Measurements from ENCODE around the gene CTXN1. TPM values are rescaled to one million over a fixed set of nuclear protein-coding genes. Genes with fewer than 3 reads are reported as not detected.

The CTXN1 gene
- total RNA-seq, 1 experiment from 2014 or later: 5.2 TPM

DNA sequence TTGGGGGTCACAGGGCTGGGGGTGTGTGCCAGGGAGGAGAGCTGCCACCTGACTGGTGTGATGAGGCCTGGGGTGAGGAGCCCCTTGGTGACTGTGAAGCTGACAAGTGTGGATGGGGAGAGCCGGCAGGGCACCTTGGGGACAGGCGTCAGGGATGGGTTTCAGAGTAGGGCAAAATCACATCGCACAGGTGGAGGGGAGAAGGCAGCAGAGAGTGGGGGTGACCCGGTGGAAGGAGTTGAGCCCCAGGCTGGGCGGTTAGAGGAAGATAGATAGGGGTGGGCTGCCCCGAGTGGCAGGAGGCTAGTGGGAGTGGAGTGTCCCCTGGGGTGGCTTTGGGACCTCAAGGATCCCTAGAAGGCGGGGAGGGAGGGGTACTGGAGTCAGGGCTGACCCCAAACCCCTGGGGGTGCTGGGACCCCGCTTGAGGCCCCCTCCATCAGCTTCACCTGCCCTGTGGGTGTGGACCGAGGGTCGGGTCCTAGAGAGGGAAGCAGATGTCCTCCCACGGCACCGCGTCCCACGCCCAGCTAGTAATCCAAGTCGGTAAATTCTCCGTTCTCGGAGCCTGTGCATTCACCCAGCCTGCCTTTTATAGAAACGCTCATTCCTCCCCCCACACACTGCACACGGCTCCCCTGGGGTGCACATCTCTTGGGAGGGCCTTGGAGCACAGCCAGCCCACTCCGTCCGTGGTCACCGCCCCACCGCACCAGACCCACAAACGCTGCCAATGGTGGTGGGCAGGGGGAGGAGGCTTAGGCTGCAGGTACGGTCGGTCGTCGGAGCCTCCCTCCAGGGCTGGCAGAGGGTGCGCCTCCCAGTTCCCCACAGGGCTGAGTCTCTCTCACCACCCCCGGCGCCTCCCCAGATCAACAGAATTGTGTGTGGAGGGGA, 2.4 kb downstream of the CTXN1 start:
- TF ChIP-seq, protein P1, sequence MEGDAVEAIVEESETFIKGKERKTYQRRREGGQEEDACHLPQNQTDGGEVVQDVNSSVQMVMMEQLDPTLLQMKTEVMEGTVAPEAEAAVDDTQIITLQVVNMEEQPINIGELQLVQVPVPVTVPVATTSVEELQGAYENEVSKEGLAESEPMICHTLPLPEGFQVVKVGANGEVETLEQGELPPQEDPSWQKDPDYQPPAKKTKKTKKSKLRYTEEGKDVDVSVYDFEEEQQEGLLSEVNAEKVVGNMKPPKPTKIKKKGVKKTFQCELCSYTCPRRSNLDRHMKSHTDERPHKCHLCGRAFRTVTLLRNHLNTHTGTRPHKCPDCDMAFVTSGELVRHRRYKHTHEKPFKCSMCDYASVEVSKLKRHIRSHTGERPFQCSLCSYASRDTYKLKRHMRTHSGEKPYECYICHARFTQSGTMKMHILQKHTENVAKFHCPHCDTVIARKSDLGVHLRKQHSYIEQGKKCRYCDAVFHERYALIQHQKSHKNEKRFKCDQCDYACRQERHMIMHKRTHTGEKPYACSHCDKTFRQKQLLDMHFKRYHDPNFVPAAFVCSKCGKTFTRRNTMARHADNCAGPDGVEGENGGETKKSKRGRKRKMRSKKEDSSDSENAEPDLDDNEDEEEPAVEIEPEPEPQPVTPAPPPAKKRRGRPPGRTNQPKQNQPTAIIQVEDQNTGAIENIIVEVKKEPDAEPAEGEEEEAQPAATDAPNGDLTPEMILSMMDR (IDR thresholded peaks at IDR 0.05; ENCODE audit: unreplicated experiment): no peak
- CTCF ChIA-PET: interaction anchor here (0.6 to 3.6 kb wide), 4 partner anchors 22 to 71 kb away, joined by 3 to 15 read pairs (median 4); partner anchors contain the start of gene LRRC8E
- no peak overlapping the region for H3K4me3 Mint-ChIP-seq (ENCODE audit: unreplicated experiment)

GRCh38 chr19:7922836-7923195, 3.1 kb downstream of the CTXN1 start:
- POLR2A ChIA-PET: interaction anchor here (0.7 kb wide), 1 partner anchor 82 kb away, joined by 3 read pairs; no protein-coding TSS in a partner anchor

More for the DNA sequence above, 2.4 kb downstream of the CTXN1 start:
- Mint-ChIP-seq H3K36me3 (ENCODE audit: insufficient read depth, unreplicated experiment) (peaks cover 44% of the 10 kb centered on the region), H3K27ac (ENCODE audit: low read depth, unreplicated experiment) (no peak overlapping the region), H3K27me3 (ENCODE audit: insufficient read depth, unreplicated experiment) (no peaks in the 10 kb centered on the region), H3K9me3 (ENCODE audit: unreplicated experiment) (no peaks in the 10 kb centered on the region), H3K4me1 (ENCODE audit: insufficient read depth, unreplicated experiment) (peaks cover 24% of the 10 kb centered on the region)
- no TSS peak for BruUV-seq (replicated peaks)
- intact Hi-C loops (cut with micrococcal nuclease): loop anchor here (5.0 kb wide), 1 partner anchor 56 kb away; no protein-coding TSS in a partner anchor
- POLR2A ChIA-PET: interaction anchor here (0.8 kb wide), 1 partner anchor 293 kb away, joined by 3 read pairs; no protein-coding TSS in a partner anchor
- DNase-seq (ENCODE audit: unreplicated experiment): no peak

GRCh38 chr19:7921967-7922835, 3.7 kb downstream of the CTXN1 start:
- intact Hi-C loops (cut with micrococcal nuclease): loop anchor here (5.0 kb wide), 1 partner anchor 55 kb away; no protein-coding TSS in a partner anchor
- BruUV-seq (replicated peaks): no TSS peak
- POLR2A ChIA-PET: interaction anchor here (0.5 to 2.4 kb wide), 3 partner anchors 53 to 82 kb away, joined by 3 to 22 read pairs (median 3); no protein-coding TSS in a partner anchor
- Mint-ChIP-seq H3K4me1 (ENCODE audit: insufficient read depth, unreplicated experiment) (peaks cover 19% of the 10 kb centered on the region), H3K4me3 (ENCODE audit: unreplicated experiment) (peak overlapping the region; percentile 88), H3K36me3 (ENCODE audit: insufficient read depth, unreplicated experiment) (peaks cover 37% of the 10 kb centered on the region), H3K27ac (ENCODE audit: low read depth, unreplicated experiment) (peak overlapping the region; percentile 39), H3K27me3 (ENCODE audit: insufficient read depth, unreplicated experiment) (no peaks in the 10 kb centered on the region), H3K9me3 (ENCODE audit: unreplicated experiment) (no peaks in the 10 kb centered on the region)
- TF ChIP-seq, protein P1 (IDR thresholded peaks at IDR 0.05; ENCODE audit: unreplicated experiment): no peak
- DNase-seq (ENCODE audit: unreplicated experiment): no peak
- CTCF ChIA-PET: interaction anchor here (0.5 to 3.6 kb wide), 9 partner anchors 14 to 310 kb away, joined by 3 to 15 read pairs (median 4); partner anchors contain the start of genes LRRC8E and MAP2K7

More at GRCh38 chr19:7922836-7923195, 3.1 kb downstream of the CTXN1 start:
- Mint-ChIP-seq H3K27me3 (ENCODE audit: insufficient read depth, unreplicated experiment) (no peaks in the 10 kb centered on the region), H3K36me3 (ENCODE audit: insufficient read depth, unreplicated experiment) (peaks cover 37% of the 10 kb centered on the region), H3K4me3 (ENCODE audit: unreplicated experiment) (no peak overlapping the region), H3K27ac (ENCODE audit: low read depth, unreplicated experiment) (no peak overlapping the region), H3K4me1 (ENCODE audit: insufficient read depth, unreplicated experiment) (peaks cover 19% of the 10 kb centered on the region), H3K9me3 (ENCODE audit: unreplicated experiment) (no peaks in the 10 kb centered on the region)
- intact Hi-C loops (cut with micrococcal nuclease): loop anchor here (5.0 kb wide), 1 partner anchor 56 kb away; no protein-coding TSS in a partner anchor
- CTCF ChIA-PET: interaction anchor here (0.5 to 3.6 kb wide), 7 partner anchors 14 to 310 kb away, joined by 3 to 15 read pairs (median 4); partner anchors contain the start of gene LRRC8E
- BruUV-seq (replicated peaks): no TSS peak
- TF ChIP-seq, protein P1 (IDR thresholded peaks at IDR 0.05; ENCODE audit: unreplicated experiment): no peak
- no peak for DNase-seq (ENCODE audit: unreplicated experiment)

Data from MCF 10A (cell line).